DMS 273 treated with DMSO at 0.1 percent for 48 hours (cell line): ENCODE data around the gene SHROOM2.
A peak's percentile ranks its signal among the peaks of the same experiment; 100 is the strongest.

ENCODE experiments used
- DNase-seq: peaks from one replicate; lab custom pipeline; 2025; lab: John Stamatoyannopoulos, UW

SHROOM2 gene

GRCh38 chrX:9943420-9943819 lies 157.2 kb downstream of the SHROOM2 start:
- no peak for DNase-seq

- no peak for DNase-seq
These were observed 161.0 kb downstream of the SHROOM2 start for GRCh38 chrX:9947131-9947794.

GRCh38 chrX:9948406-9948805 lies 162.2 kb downstream of the SHROOM2 start:
- no peak for DNase-seq

GRCh38 chrX:9952300-9952699 lies 166.1 kb downstream of the SHROOM2 start:
- no peak for DNase-seq

GRCh38 chrX:9953396-9953795 lies 167.2 kb downstream of the SHROOM2 start:
- no peak for DNase-seq

GRCh38 chrX:9955506-9955905 lies 169.3 kb downstream of the SHROOM2 start:
- no peak for DNase-seq

- no peak for DNase-seq
These were observed 171.5 kb downstream of the SHROOM2 start for GRCh38 chrX:9957743-9958142.

- no peak for DNase-seq
These were observed 172.0 kb downstream of the SHROOM2 start for GRCh38 chrX:9958183-9958582.

- no peak for DNase-seq
These were observed 175.5 kb downstream of the SHROOM2 start for GRCh38 chrX:9961750-9962149.

- no peak for DNase-seq
These were observed 180.7 kb downstream of the SHROOM2 start, which contains the start of gene CLDN34 for GRCh38 chrX:9966775-9967408. TSS of gene CLDN34 (plus strand) at chrX:9967358. CDS start at chrX:9967358, 0 bp downstream.

- DNase-seq = no peak
These were observed 191.4 kb downstream of the SHROOM2 start for GRCh38 chrX:9977635-9978034.

- no peak for DNase-seq
These were observed 194.2 kb downstream of the SHROOM2 start for GRCh38 chrX:9980401-9980800.

- DNase-seq = no peak
These were observed 194.7 kb downstream of the SHROOM2 start for GRCh38 chrX:9980927-9981326.

GRCh38 chrX:9983441-9983840 lies 197.2 kb downstream of the SHROOM2 start:
- DNase-seq = no peak

- no peak for DNase-seq
These were observed 197.6 kb downstream of the SHROOM2 start for GRCh38 chrX:9983846-9984245.

- no peak for DNase-seq
These were observed 202.5 kb downstream of the SHROOM2 start for GRCh38 chrX:9988762-9989161.

- DNase-seq = no peak
These were observed 205.8 kb downstream of the SHROOM2 start for GRCh38 chrX:9992061-9992460.

- DNase-seq = no peak
These were observed 206.5 kb downstream of the SHROOM2 start for GRCh38 chrX:9992724-9993123.

GRCh38 chrX:9995855-9996339 lies 209.7 kb downstream of the SHROOM2 start:
- peak; percentile 57 for DNase-seq

GRCh38 chrX:9997041-9997440 lies 210.8 kb downstream of the SHROOM2 start:
- DNase-seq = no peak

GRCh38 chrX:9997524-9997923 lies 211.3 kb downstream of the SHROOM2 start:
- DNase-seq = no peak
